SK-N-SH (cell line): ENCODE data around the gene INTS1. TPM values are rescaled to one million over a fixed set of nuclear protein-coding genes. Genes with fewer than 3 reads are reported as not detected.
A peak's percentile ranks its signal among the peaks of the same experiment; 100 is the strongest.

Source experiments
- CTCF ChIA-PET: fragments of 300-600, 350-600 bp; formaldehyde crosslinking; extraction: SDS; loops from one replicate; lab custom pipeline; 2021; lab: Yijun Ruan, JAX
- POLR2A ChIA-PET: fragments of 350-600 bp; sonication (Branson Sonifier 250); formaldehyde crosslinking; extraction: SDS; loops from one replicate; lab custom pipeline; 2020; ENCODE audit warnings: antibody characterized with exemption, inconsistent platforms; lab: Yijun Ruan, JAX
- DNase-seq: peaks from one replicate; pipeline ENCODE4 v3.0.0; 2012
- H2AFZ ChIP-seq: fragments of 200-600 bp; sonication (generic); 2 replicates; pipeline ENCODE4 v1.8.1; 2016; ENCODE audit warnings: antibody characterized with exemption, mild to moderate bottlenecking, low read depth
- H3F3A ChIP-seq: fragments of 200-600 bp; sonication (generic); replicated peaks from 2 replicates; pipeline ENCODE3; 2016; ENCODE audit warnings: antibody characterized with exemption, mild to moderate bottlenecking; ENCODE audit not compliant: insufficient read depth
- H3K27ac ChIP-seq, 2 experiments: fragments of 200-500 bp in 1 of 2; fragments of 200-600 bp in 1 of 2; sonication (Bioruptor generic) in 1 of 2; sonication (generic), shearing (Covaris generic) in 1 of 2; 2 replicates each; pipeline versions ENCODE4 v1.5.1 to v1.6.1; 2014 to 2016; ENCODE audit warnings: low read depth in 2 of 2, inconsistent platforms in 1 of 2, low read length in 1 of 2, mild to moderate bottlenecking in 1 of 2, mixed read lengths in 1 of 2
- H3K27me3 ChIP-seq: fragments of 200-600 bp; sonication (generic), shearing (Covaris generic); 2 replicates; pipeline ENCODE4 v1.6.1; 2016; ENCODE audit warnings: mixed run types; ENCODE audit not compliant: insufficient read depth
- H3K36me3 ChIP-seq, 2 experiments: fragments of 200-500 bp in 1 of 2; fragments of 200-600 bp in 1 of 2; sonication (Bioruptor generic) in 1 of 2; sonication (generic) in 1 of 2; replicated peaks in 1 of 2; 2 replicates each; pipeline versions ENCODE3 to v1.5.1; 2014 to 2016; ENCODE audit warnings: low read length in 1 of 2, mild to moderate bottlenecking in 1 of 2; ENCODE audit not compliant: insufficient read depth in 2 of 2, control insufficient read depth in 1 of 2
- H3K4me1 ChIP-seq, 2 experiments: fragments of 200-500 bp in 1 of 2; fragments of 200-600 bp in 1 of 2; sonication (Bioruptor generic) in 1 of 2; sonication (generic), shearing (Covaris generic) in 1 of 2; 2 replicates each; pipeline versions ENCODE4 v1.5.1 to v1.6.1; 2014 to 2016; ENCODE audit warnings: low read depth in 1 of 2, low read length in 1 of 2, mixed run types in 1 of 2; ENCODE audit not compliant: insufficient read depth in 2 of 2, control insufficient read depth in 1 of 2
- H3K4me2 ChIP-seq: fragments of 200-600 bp; sonication (generic), shearing (Covaris generic); 2 replicates; pipeline ENCODE4 v1.6.1; 2017; ENCODE audit warnings: mixed run types
- H3K4me3 ChIP-seq, 2 experiments: fragments of 200-500 bp in 1 of 2; fragments of 200-600 bp in 1 of 2; sonication (Bioruptor generic) in 1 of 2; sonication (generic), shearing (Covaris generic) in 1 of 2; 2 replicates each; pipeline versions ENCODE4 v1.5.1 to v1.8.1; 2014 to 2016; ENCODE audit warnings: low read depth in 2 of 2, inconsistent platforms in 1 of 2, low read length in 1 of 2, mild to moderate bottlenecking in 1 of 2, mixed read lengths in 1 of 2, moderate library complexity in 1 of 2
- H3K79me2 ChIP-seq: fragments of 200-600 bp; sonication (generic); 2 replicates; pipeline ENCODE4 v1.8.1; 2017; ENCODE audit warnings: mild to moderate bottlenecking; ENCODE audit not compliant: insufficient read depth
- H3K9ac ChIP-seq: fragments of 200-600 bp; sonication (generic); 2 replicates; pipeline ENCODE4 v1.6.1; 2017; ENCODE audit warnings: mixed run types
- H3K9me2 ChIP-seq: fragments of 200-600 bp; sonication (generic); 2 replicates; pipeline ENCODE4 v1.6.1; 2017; ENCODE audit warnings: mixed run types
- H3K9me3 ChIP-seq: fragments of 200-600 bp; sonication (generic); 2 replicates; pipeline ENCODE4 v1.6.1; 2017; ENCODE audit warnings: mixed run types, mild to moderate bottlenecking, moderate library complexity
- H4K20me1 ChIP-seq: fragments of 200-600 bp; sonication (generic); 2 replicates; pipeline ENCODE4 v1.6.1; 2017; ENCODE audit warnings: mild to moderate bottlenecking, mixed run types; ENCODE audit not compliant: insufficient read depth
- CHD2 ChIP-seq: fragments of 150-350 bp; IDR thresholded peaks from 2 replicates; pipeline ENCODE4 v1.6.1; 2018; ENCODE audit warnings: low read length; ENCODE audit not compliant: partially characterized antibody
- ELF1 ChIP-seq: IDR thresholded peaks from 2 replicates; pipeline ENCODE4 v1.4.0; 2012
- EP300 ChIP-seq, 2 experiments: IDR thresholded peaks; 2 replicates each; pipeline versions ENCODE4 v1.4.0 to v1.6.1; 2012; ENCODE audit warnings: borderline replicate concordance in 1 of 2, low read depth in 1 of 2, low read length in 1 of 2
- FOSL2 ChIP-seq: IDR thresholded peaks from 2 replicates; pipeline ENCODE4 v1.4.0; 2012; ENCODE audit warnings: low read depth, mild to moderate bottlenecking, moderate library complexity, borderline replicate concordance
- FOXJ3 ChIP-seq: sonication (generic); formaldehyde crosslinking; IDR thresholded peaks from 2 replicates; pipeline ENCODE4 v1.5.1; 2020; ENCODE audit warnings: mild to moderate bottlenecking, missing genetic modification reagents
- FOXM1 ChIP-seq: IDR thresholded peaks from 2 replicates; pipeline ENCODE4 v1.4.0; 2012; ENCODE audit warnings: low read depth, mild to moderate bottlenecking
- GABPA ChIP-seq: IDR thresholded peaks from 2 replicates; pipeline ENCODE4 v1.4.0; 2012; ENCODE audit warnings: low read depth, mild to moderate bottlenecking
- GATA2 ChIP-seq: sonication (generic); formaldehyde crosslinking; IDR thresholded peaks from 2 replicates; pipeline ENCODE4 v1.5.0; 2020; ENCODE audit warnings: mild to moderate bottlenecking, missing genetic modification reagents
- JUND ChIP-seq: IDR thresholded peaks from 2 replicates; pipeline ENCODE4 v1.4.0; 2012
- MAX ChIP-seq: IDR thresholded peaks from 2 replicates; pipeline ENCODE4 v1.4.0; 2012; ENCODE audit warnings: low read depth
- MXI1 ChIP-seq: IDR thresholded peaks from 2 replicates; pipeline ENCODE4 v1.6.1; 2012; ENCODE audit warnings: mild to moderate bottlenecking, low read depth, low read length, improper control_type of control experiment
- NFIC ChIP-seq: IDR thresholded peaks from 2 replicates; pipeline ENCODE4 v1.4.0; 2012; ENCODE audit warnings: borderline replicate concordance
- NRF1 ChIP-seq: IDR thresholded peaks from 2 replicates; pipeline ENCODE4 v1.6.1; 2012; ENCODE audit warnings: low read depth, mild to moderate bottlenecking, low read length
- PBX3 ChIP-seq: IDR thresholded peaks from 2 replicates; pipeline ENCODE4; 2012
- RAD21 ChIP-seq: IDR thresholded peaks from 2 replicates; pipeline ENCODE4 v1.6.1; 2012; ENCODE audit warnings: mild to moderate bottlenecking, low read length
- RCOR1 ChIP-seq: fragments of 150-350 bp; IDR thresholded peaks from 2 replicates; pipeline ENCODE4 v1.6.1; 2017; ENCODE audit warnings: antibody characterized with exemption, low read length
- RFX5 ChIP-seq: IDR thresholded peaks from 2 replicates; pipeline ENCODE4 v1.6.1; 2012; ENCODE audit warnings: mild to moderate bottlenecking, improper control_type of control experiment, low read length
- SIN3A ChIP-seq: IDR thresholded peaks from 2 replicates; pipeline ENCODE4 v1.6.1; 2012; ENCODE audit warnings: low read depth, mild to moderate bottlenecking, low read length, moderate library complexity, borderline replicate concordance
- SMC3 ChIP-seq: IDR thresholded peaks from 2 replicates; pipeline ENCODE4 v1.6.1; 2012; ENCODE audit warnings: low read depth, low read length, improper control_type of control experiment
- TAF1 ChIP-seq: IDR thresholded peaks from 2 replicates; pipeline ENCODE4 v1.6.1; 2012; ENCODE audit warnings: low read depth, mild to moderate bottlenecking, low read length, moderate library complexity, borderline replicate concordance
- TEAD4 ChIP-seq: IDR thresholded peaks from 2 replicates; pipeline ENCODE4 v1.4.0; 2012; ENCODE audit warnings: mild to moderate bottlenecking, borderline replicate concordance; ENCODE audit not compliant: insufficient read depth
- USF1 ChIP-seq: IDR thresholded peaks from 2 replicates; pipeline ENCODE4 v1.4.0; 2012; ENCODE audit warnings: low read depth, borderline replicate concordance
- USF2 ChIP-seq: fragments of 150-350 bp; IDR thresholded peaks from 2 replicates; pipeline ENCODE4 v1.6.1; 2017; ENCODE audit warnings: antibody characterized with exemption, low read length, low read depth, borderline replicate concordance
- WGBS: methylation state at CpG from one replicate; pipeline ENCODE4 v1.1.6; 2017; ENCODE audit warnings: low lambda C conversion rate; 5-methylcytosine and 5-hydroxymethylcytosine counted together
- polyA plus RNA-seq, 3 experiments: library from polyadenylated mRNA; depleted of rRNA; stranded (reverse); fragments of >200 nt; gene quantifications; 2 replicates each; pipeline ENCODE4 v1.2.3, GENCODE V29; 2012

Gene INTS1
- polyA plus RNA-seq, 1 of the 3 experiments (the other 2 are of a cell fraction): 48.1 TPM

GRCh38 chr7:1550005-1550845, 46.0 kb upstream of the INTS1 start:
- H3K4me1 ChIP-seq: peaks cover 2 to 3% of the 10 kb centered on the region in 2 experiments; a peak in 3 of 4 replicates
- 93% methylated on average over 14 of the region's 42 CpGs for WGBS
- no peak for TF ChIP-seq JUND
- TF ChIP-seq RFX5: no peak
- TF ChIP-seq PBX3: no peak
- TF ChIP-seq MAX: no peak
- no peak for TF ChIP-seq FOSL2
- no peak for TF ChIP-seq CHD2
- TF ChIP-seq TEAD4: no peak
- no peak for TF ChIP-seq FOXJ3 (CRISPR knock-in tag)
- no peak for TF ChIP-seq RAD21
- TF ChIP-seq MXI1: no peak
- no peak for TF ChIP-seq RCOR1
- no peak for TF ChIP-seq USF1
- TF ChIP-seq ELF1: no peak
- TF ChIP-seq NFIC: no peak
- TF ChIP-seq, all 33 proteins: peak for 0
- peaks cover 12% of the 10 kb centered on the region for H3F3A ChIP-seq
- H3K9ac ChIP-seq: no peak overlapping the region
- H3K4me3 ChIP-seq: no peak overlapping the region
- no peak overlapping the region for H3K4me2 ChIP-seq
- no peaks in the 10 kb centered on the region for H3K79me2 ChIP-seq
- DNase-seq: peak; percentile 40
- no peaks in the 10 kb centered on the region for H3K9me3 ChIP-seq
- no peak overlapping the region for H3K27ac ChIP-seq
- no peaks in the 10 kb centered on the region for H3K36me3 ChIP-seq
- ChIA-PET POLR2A (no interaction called here), CTCF (no interaction called here)
- no peak overlapping the region for H2AFZ ChIP-seq
- H3K27me3 ChIP-seq: no peaks in the 10 kb centered on the region
- H4K20me1 ChIP-seq: no peaks in the 10 kb centered on the region
- H3K9me2 ChIP-seq: no peaks in the 10 kb centered on the region

GRCh38 chr7:1549357-1550004, 45.3 kb upstream of the INTS1 start:
- H3K4me1 ChIP-seq: no peaks in the 10 kb centered on the region
- no peak overlapping the region for H3K4me3 ChIP-seq
- H3K9me3 ChIP-seq: no peaks in the 10 kb centered on the region
- 90% methylated on average over 12 of the region's 27 CpGs for WGBS
- H3K9me2 ChIP-seq: no peaks in the 10 kb centered on the region
- CTCF ChIA-PET: no interaction called here
- H3K4me2 ChIP-seq: no peak overlapping the region
- no peak overlapping the region for H3K27ac ChIP-seq
- TF ChIP-seq USF2: no peak
- TF ChIP-seq SMC3: no peak
- TF ChIP-seq FOSL2: no peak
- TF ChIP-seq NRF1: no peak
- TF ChIP-seq TAF1: no peak
- no peak for TF ChIP-seq GATA2 (CRISPR knock-in tag)
- no peak for TF ChIP-seq PBX3
- no peak for TF ChIP-seq EP300 (IDR thresholded peaks at IDR 0.05; ENCODE audit: borderline replicate concordance in 1 of 2, low read depth in 1 of 2, low read length in 1 of 2)
- TF ChIP-seq SIN3A: no peak
- no peak for TF ChIP-seq RFX5
- no peak for TF ChIP-seq FOXM1
- TF ChIP-seq JUND: no peak
- no peak for TF ChIP-seq GABPA
- TF ChIP-seq CHD2: no peak
- H3F3A ChIP-seq: peaks cover 12% of the 10 kb centered on the region
- H3K79me2 ChIP-seq: no peaks in the 10 kb centered on the region
- POLR2A ChIA-PET: no interaction called here
- no peak overlapping the region for H2AFZ ChIP-seq
- no peak overlapping the region for H3K9ac ChIP-seq
- H4K20me1 ChIP-seq: no peaks in the 10 kb centered on the region
- H3K36me3 ChIP-seq: peaks cover 2 to 6% of the 10 kb centered on the region in 2 experiments
- DNase-seq: no peak
- no peaks in the 10 kb centered on the region for H3K27me3 ChIP-seq
